Mesenchymal stem cell (in vitro differentiated cells and primary cell): ENCODE data around the gene UBAC2.

ENCODE experiments used
- DNase-seq: peaks from one replicate; pipeline ENCODE4 v3.0.0-alpha.2; 2013
- H2AFZ ChIP-seq: one replicate; pipeline ENCODE4 v1.6.1; 2013; ENCODE audit warnings: low read depth, mild to moderate bottlenecking, control low read depth, inconsistent platforms, low read length, moderate library complexity
- H2AK5ac ChIP-seq: 2 replicates; pipeline ENCODE4 v1.6.1; 2013; ENCODE audit warnings: low read length, moderate library complexity, mild to moderate bottlenecking, inconsistent platforms; ENCODE audit not compliant: severe bottlenecking
- H2BK120ac ChIP-seq: one replicate; pipeline ENCODE4 v1.6.1; 2013; ENCODE audit warnings: low read depth, mild to moderate bottlenecking, inconsistent platforms, low read length, moderate library complexity
- H2BK12ac ChIP-seq, 2 experiments: one replicate each; pipeline ENCODE4 v1.6.1; 2013; ENCODE audit warnings: inconsistent platforms in 2 of 2, low read length in 2 of 2, mild to moderate bottlenecking in 2 of 2, moderate library complexity in 2 of 2, control low read depth in 1 of 2
- H2BK15ac ChIP-seq: one replicate; pipeline ENCODE4 v1.6.1; 2013; ENCODE audit warnings: mild to moderate bottlenecking, low read depth, inconsistent platforms; ENCODE audit not compliant: poor library complexity, severe bottlenecking
- H2BK5ac ChIP-seq: 2 replicates; pipeline ENCODE4 v1.6.1; 2013; ENCODE audit warnings: low read depth, mild to moderate bottlenecking, low read length, control low read depth, inconsistent platforms; ENCODE audit not compliant: poor library complexity, severe bottlenecking
- H3K14ac ChIP-seq, 2 experiments: one replicate each; pipeline ENCODE4 v1.6.1; 2013; ENCODE audit warnings: inconsistent platforms in 2 of 2, low read length in 2 of 2, control low read depth in 1 of 2, mild to moderate bottlenecking in 1 of 2, moderate library complexity in 1 of 2
- H3K18ac ChIP-seq, 2 experiments: one replicate each; pipeline ENCODE4 v1.6.1; 2013; ENCODE audit warnings: inconsistent platforms in 2 of 2, low read length in 2 of 2, control low read depth in 1 of 2, low read depth in 1 of 2, mild to moderate bottlenecking in 1 of 2
- H3K23ac ChIP-seq, 2 experiments: one replicate each; pipeline ENCODE4 v1.6.1; 2013; ENCODE audit warnings: inconsistent platforms in 2 of 2, low read length in 2 of 2, mild to moderate bottlenecking in 2 of 2, moderate library complexity in 2 of 2, control low read depth in 1 of 2
- H3K27ac ChIP-seq: 2 replicates; pipeline ENCODE4 v1.5.1; 2013; ENCODE audit warnings: mild to moderate bottlenecking, moderate library complexity, low read length, control low read depth, inconsistent platforms; ENCODE audit not compliant: poor library complexity, severe bottlenecking
- H3K27me3 ChIP-seq, 2 experiments: 2 replicates each; pipeline versions ENCODE4 v1.6.1 to v1.7.0; 2013; ENCODE audit warnings: low read length in 2 of 2, mild to moderate bottlenecking in 2 of 2, moderate library complexity in 2 of 2, control low read depth in 1 of 2, inconsistent platforms in 1 of 2; ENCODE audit not compliant: control insufficient read depth in 1 of 2, insufficient read depth in 1 of 2
- H3K36me3 ChIP-seq, 2 experiments: 2 replicates each; pipeline versions ENCODE4 v1.6.1 to v1.7.0; 2013; ENCODE audit warnings: low read length in 2 of 2, control low read depth in 1 of 2, inconsistent platforms in 1 of 2, low read depth in 1 of 2, mild to moderate bottlenecking in 1 of 2; ENCODE audit not compliant: insufficient read depth in 2 of 2, control insufficient read depth in 1 of 2
- H3K4ac ChIP-seq, 2 experiments: one replicate each; pipeline ENCODE4 v1.6.1; 2013; ENCODE audit warnings: inconsistent platforms in 2 of 2, low read length in 2 of 2, mild to moderate bottlenecking in 2 of 2, moderate library complexity in 2 of 2, control low read depth in 1 of 2, low read depth in 1 of 2
- H3K4me1 ChIP-seq: 2 replicates; pipeline ENCODE4 v1.6.1; 2013; ENCODE audit warnings: low read depth, low read length, control low read depth; ENCODE audit not compliant: control insufficient read depth, insufficient read depth
- H3K4me2 ChIP-seq: 2 replicates; pipeline ENCODE4 v1.6.1; 2013; ENCODE audit warnings: low read length, mild to moderate bottlenecking, inconsistent platforms; ENCODE audit not compliant: poor library complexity, severe bottlenecking
- H3K4me3 ChIP-seq, 2 experiments: 2 replicates each; pipeline versions ENCODE4 v1.5.1 to v1.7.0; 2013; ENCODE audit warnings: low read length in 2 of 2, mild to moderate bottlenecking in 2 of 2, control low read depth in 1 of 2, low read depth in 1 of 2; ENCODE audit not compliant: insufficient read depth in 1 of 2
- H3K79me1 ChIP-seq: replicated peaks from 2 replicates; pipeline ENCODE4 v1.6.1; 2013; ENCODE audit warnings: mild to moderate bottlenecking, control low read depth, low read length, inconsistent platforms; ENCODE audit not compliant: poor library complexity, severe bottlenecking
- H3K9ac ChIP-seq: 2 replicates; pipeline ENCODE4 v1.7.0; 2013; ENCODE audit warnings: mild to moderate bottlenecking, low read length, moderate library complexity
- H3K9me3 ChIP-seq: 2 replicates; pipeline ENCODE4 v1.7.0; 2013; ENCODE audit warnings: mild to moderate bottlenecking, low read length; ENCODE audit not compliant: control insufficient read depth
- H4K8ac ChIP-seq: one replicate; pipeline ENCODE4 v1.6.1; 2013; ENCODE audit warnings: inconsistent platforms, mild to moderate bottlenecking, low read length, moderate library complexity
- H4K91ac ChIP-seq: one replicate; pipeline ENCODE4 v1.6.1; 2013; ENCODE audit warnings: mild to moderate bottlenecking, low read length, inconsistent platforms
- WGBS: methylation state at CpG from one replicate; pipeline ENCODE4 v1.1.7; 2013; ENCODE audit warnings: mixed read lengths; 5-methylcytosine and 5-hydroxymethylcytosine counted together

Gene UBAC2

DNA sequence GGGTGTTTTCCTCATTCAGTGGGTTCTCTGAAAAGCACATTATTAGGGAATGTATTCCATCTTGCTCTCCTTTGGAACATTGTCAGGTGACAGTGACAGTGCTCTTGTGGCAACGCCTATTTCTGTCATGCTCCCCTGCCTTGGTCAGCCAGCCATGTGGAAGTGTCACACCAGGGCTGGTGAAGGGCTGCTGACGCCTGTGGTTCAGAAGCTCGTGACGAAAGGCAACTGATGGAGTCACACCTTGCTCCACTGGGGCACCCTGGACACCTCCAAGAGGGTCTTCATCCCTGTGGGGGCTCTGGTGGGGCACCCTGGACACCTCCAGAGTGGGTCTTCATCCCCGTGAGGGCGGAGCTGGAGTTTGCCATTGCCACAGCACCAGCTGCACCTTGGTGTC lies 175.5 kb downstream of the UBAC2 start:
- Histone ChIP-seq H3K4me1 (peaks cover 2% of the 10 kb centered on the region), H3K4me3 (no peak overlapping the region), H2BK12ac (no peak overlapping the region), H3K23ac (no peak overlapping the region), H3K27ac (no peak overlapping the region), H2AFZ (no peak overlapping the region), H3K36me3 (peaks cover 30 to 39% of the 10 kb centered on the region in 2 experiments), H4K91ac (no peak overlapping the region), H2BK5ac (no peak overlapping the region), H3K79me1 (peaks cover 4% of the 10 kb centered on the region), H3K14ac (no peak overlapping the region), H2AK5ac (no peak overlapping the region), H3K9ac (no peak overlapping the region), H4K8ac (no peak overlapping the region), H3K27me3 (no peaks in the 10 kb centered on the region), H3K4ac (no peak overlapping the region), H2BK15ac (no peak overlapping the region), H3K18ac (no peak overlapping the region), H3K9me3 (peaks cover 7% of the 10 kb centered on the region), H2BK120ac (no peak overlapping the region), H3K4me2 (no peak overlapping the region)
- 99% methylated on average over 6 of the region's 6 CpGs for WGBS
- no peak for DNase-seq

DNA sequence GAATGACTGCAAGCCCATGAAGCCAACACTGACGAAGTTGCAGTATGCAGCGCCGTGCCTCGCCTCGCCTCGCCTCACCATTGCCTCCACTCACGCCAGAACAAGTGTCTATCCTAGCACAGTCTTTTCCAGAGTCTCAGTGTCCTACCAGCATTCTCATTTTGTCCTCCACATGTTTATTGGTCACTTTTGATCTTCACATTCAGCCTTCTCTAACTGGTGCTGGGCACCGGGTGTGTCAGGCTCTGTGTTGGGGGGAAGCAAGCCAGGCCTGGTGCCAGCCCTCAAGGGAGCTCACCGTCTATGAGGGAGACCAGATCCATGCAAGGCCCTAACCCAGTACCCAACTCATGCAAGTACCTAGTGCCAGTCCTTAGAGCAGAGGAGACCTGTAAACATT lies 176.3 kb downstream of the UBAC2 start:
- Histone ChIP-seq H2BK15ac (no peak overlapping the region), H3K27me3 (no peaks in the 10 kb centered on the region), H3K14ac (no peak overlapping the region), H3K4ac (no peak overlapping the region), H3K23ac (no peak overlapping the region), H3K4me1 (peaks cover 2% of the 10 kb centered on the region), H3K4me2 (no peak overlapping the region), H2BK120ac (no peak overlapping the region), H4K8ac (no peak overlapping the region), H3K27ac (no peak overlapping the region), H2BK12ac (no peak overlapping the region), H3K18ac (no peak overlapping the region), H3K4me3 (no peak overlapping the region), H3K9ac (no peak overlapping the region), H4K91ac (peak overlapping the region; percentile 40), H3K9me3 (peaks cover 7% of the 10 kb centered on the region), H2AK5ac (no peak overlapping the region), H3K36me3 (peaks cover 32 to 39% of the 10 kb centered on the region in 2 experiments), H2AFZ (no peak overlapping the region), H3K79me1 (peaks cover 4% of the 10 kb centered on the region), H2BK5ac (no peak overlapping the region)
- DNase-seq, result no peak
- WGBS, result 98% methylated on average over 9 of the region's 9 CpGs

DNA sequence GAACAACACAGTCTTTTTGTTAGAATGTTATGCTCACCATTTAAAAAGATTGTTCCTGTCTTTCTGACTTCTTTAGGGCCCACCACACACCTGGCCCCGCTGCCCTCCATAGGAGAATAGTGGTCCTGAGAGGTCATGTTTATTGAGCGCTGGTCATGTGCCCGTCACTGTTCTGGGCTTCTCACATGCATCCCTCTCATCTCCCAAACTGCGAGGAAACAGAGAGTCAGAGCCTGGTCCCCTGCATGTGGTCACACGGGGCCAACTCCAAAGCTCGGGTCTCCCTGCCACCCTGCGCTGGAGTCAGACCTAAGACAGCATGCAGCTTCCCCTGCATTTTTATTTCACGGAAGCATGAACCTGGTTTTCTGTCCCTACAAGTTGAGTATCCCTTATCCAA lies 177.0 kb downstream of the UBAC2 start:
- Histone ChIP-seq H3K4me1 (peaks cover 5% of the 10 kb centered on the region), H2BK15ac (no peak overlapping the region), H2AK5ac (no peak overlapping the region), H3K9me3 (peaks cover 7% of the 10 kb centered on the region), H3K4ac (no peak overlapping the region), H3K18ac (no peak overlapping the region), H3K79me1 (peaks cover 2% of the 10 kb centered on the region), H4K91ac (no peak overlapping the region), H3K36me3 (peaks cover 28 to 35% of the 10 kb centered on the region in 2 experiments), H3K23ac (no peak overlapping the region), H2AFZ (no peak overlapping the region), H4K8ac (no peak overlapping the region), H2BK12ac (no peak overlapping the region), H3K4me2 (no peak overlapping the region), H3K9ac (no peak overlapping the region), H2BK5ac (no peak overlapping the region), H3K27ac (no peak overlapping the region), H3K27me3 (no peaks in the 10 kb centered on the region), H3K4me3 (no peak overlapping the region), H2BK120ac (no peak overlapping the region), H3K14ac (no peak overlapping the region)
- no peak for DNase-seq
- 98% methylated on average over 8 of the region's 8 CpGs for WGBS

DNA sequence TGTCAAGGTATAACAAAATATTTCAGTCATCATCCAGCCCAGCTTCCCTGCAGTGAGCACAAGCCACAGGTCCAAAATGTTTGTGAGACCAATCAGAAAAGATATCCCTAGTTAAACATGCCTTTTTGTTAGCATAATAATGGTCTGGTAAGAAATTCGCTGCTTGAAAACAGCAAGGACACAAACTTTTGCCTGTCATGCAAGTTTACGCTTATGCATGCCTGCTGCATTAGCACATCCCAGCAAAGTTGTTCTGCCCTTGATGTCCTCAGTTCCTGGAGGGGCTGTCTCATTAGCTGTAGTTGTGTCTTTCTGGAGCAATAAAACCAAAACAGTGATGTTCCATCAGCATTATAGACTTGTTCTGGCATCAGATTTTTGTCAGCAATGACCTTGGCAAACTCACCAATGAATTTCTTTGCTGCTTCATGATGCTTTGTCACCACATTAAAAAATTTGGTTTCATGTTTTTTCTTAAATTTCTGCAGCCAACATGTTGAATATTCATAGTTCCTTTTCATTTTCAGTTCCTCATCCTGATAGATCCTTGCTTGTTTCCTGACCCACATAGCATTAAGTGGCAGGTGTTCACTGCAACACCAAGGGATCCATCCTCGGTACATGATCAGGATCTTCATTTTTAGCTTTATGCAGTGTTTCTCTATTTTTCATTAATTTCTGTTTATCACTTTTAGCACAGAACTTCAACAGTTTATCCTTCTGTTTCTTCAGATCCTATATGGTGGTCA lies 178.5 kb downstream of the UBAC2 start:
- Histone ChIP-seq H2BK15ac (no peak overlapping the region), H2AFZ (no peak overlapping the region), H2BK120ac (no peak overlapping the region), H3K9ac (no peak overlapping the region), H3K4ac (no peak overlapping the region), H3K4me3 (no peak overlapping the region), H3K23ac (no peak overlapping the region), H3K4me2 (no peak overlapping the region), H3K9me3 (peaks cover 7% of the 10 kb centered on the region), H3K18ac (no peak overlapping the region), H3K4me1 (peaks cover 5% of the 10 kb centered on the region), H3K36me3 (peaks cover 29 to 30% of the 10 kb centered on the region in 2 experiments), H3K14ac (no peak overlapping the region), H4K8ac (no peak overlapping the region), H3K27me3 (no peaks in the 10 kb centered on the region), H3K79me1 (no peaks in the 10 kb centered on the region), H2BK12ac (no peak overlapping the region), H4K91ac (no peak overlapping the region), H2BK5ac (no peak overlapping the region), H2AK5ac (no peak overlapping the region), H3K27ac (no peak overlapping the region)
- 77% methylated on average over 3 of the region's 3 CpGs for WGBS
- no peak for DNase-seq
